ENCODE measurements around the gene PRKAR1A.

PRKAR1A gene

DNA sequence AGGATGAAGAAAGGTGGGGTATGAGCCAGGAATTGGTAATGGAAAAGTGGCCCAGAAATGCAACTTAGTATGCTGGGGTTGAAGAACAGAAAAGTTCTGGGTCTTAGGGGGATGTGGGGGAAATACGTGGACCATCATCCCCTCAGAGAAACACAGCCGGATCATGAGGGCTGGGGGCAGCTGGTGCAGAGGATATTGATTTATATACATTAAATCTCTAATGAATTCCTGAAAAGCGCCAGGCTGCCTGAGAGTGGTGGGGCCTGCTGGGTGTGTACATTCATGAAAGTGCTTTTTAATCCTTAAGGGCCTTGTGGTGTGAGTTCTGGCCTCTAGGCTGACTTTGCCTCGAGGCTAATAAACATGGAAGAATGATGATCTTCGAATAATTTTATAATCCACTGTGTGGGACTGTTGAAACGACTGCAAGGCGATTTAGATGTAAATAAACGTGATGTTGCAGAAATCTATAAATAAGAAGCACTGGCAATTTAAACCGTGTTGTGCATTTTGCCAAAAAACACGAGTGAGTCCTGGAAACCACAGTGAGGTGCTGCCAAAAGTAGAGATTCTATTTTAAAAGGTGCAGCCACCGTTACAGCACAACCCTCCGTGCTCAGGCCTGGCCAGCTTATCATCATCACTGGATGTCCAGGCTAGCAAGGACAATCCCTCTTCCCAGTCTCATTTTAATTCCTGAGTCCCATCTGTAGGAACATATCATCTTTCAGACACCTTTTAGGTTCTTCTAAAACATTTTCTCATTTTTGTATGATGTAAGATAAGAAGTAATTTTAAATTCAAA lies 32.1 kb downstream of the PRKAR1A start:
- DNase-seq: no peak

DNA sequence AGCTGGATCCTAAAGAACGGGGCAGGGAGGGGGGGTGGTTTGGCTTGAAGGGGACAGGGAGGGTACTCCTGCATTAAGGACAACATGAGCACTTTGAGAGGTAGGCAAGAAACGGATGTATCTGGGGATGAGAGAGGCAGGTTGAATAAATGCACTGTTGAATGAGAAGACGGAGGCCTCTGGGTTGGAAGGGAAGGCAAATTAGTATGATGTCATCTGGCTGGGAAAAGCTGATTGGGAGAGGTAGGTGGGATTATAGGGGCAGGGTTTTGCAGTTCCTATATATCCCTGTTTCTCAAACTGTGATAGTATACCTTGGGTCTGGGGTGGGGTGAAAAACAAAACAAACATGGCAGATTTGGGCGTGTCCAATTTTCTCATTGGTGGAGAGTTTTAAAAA lies 44.3 kb downstream of the PRKAR1A start:
- DNase-seq: no peak

DNA sequence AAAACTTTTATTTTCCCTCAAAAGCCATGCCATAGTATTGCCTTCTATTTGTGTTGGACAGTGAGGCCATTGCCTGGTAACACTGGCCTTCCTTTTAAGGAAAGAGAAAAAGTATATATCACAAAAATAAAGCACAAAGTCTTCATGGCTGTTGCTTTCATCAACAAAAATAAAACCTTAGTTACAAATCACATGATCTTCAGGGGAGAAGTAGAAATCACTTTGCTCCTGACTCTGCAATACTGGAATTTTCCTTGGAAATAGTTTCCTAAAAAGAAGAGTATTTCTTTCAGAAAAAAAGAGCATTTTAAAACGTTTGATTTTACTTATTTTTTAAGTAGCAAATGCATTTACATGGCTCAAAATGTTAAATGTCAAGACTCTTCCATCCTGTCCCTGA lies 47.1 kb downstream of the PRKAR1A start:
- no peak for DNase-seq

DNA sequence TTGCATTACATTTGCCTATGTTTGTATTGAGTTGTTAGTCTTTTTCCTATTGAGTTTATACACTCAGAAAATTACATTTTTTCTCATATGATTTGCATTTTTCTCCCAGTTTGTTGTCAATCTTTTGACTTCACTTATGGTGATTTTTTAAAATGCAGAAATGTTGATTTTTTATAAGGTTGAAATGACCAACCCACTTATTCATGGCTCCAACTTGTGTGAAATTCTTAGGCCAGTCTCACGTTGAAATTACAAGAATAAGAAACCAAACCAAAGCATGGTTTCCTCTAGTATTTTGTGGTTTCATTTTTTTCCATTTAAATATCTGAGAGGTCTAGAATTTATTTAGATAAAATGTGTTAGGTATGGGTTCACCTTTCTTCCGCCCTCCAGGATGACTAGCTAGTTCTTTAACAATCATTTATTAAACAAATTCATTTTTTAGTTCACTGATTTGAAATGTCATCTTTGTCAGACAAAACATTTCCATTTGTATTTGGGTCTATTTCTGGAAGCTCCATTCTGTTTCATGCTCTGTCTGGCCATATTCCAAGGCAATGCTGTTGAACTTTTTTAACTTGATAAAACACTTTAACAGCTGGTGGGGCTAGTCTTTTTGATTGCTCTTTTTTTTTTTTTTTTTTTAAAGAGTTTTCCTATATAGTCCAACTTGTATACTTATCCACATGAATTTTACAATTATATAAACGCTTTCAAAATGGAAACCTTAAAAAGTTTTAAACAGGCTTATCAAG lies 48.9 kb downstream of the PRKAR1A start:
- no peak for DNase-seq

DNA sequence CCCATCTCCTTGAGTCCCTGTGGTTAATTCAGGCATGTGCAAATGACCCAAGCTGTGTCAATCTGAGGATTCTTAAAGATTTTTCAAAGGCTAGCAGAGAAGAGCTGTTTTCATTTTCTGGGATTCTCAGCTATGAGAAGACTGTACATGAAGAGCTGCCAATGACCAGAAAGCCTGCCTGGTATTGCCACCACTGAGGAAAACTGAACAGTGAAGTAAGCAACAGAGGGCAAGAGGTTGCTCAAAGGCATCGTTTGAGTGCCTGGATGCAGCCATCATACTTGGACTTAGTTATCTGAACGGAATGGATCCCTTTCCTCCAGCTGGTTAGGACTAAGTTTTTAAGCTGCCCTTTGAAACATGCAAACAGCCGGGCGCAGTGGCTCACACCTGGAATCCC lies 50.5 kb downstream of the PRKAR1A start:
- DNase-seq: no peak

DNA sequence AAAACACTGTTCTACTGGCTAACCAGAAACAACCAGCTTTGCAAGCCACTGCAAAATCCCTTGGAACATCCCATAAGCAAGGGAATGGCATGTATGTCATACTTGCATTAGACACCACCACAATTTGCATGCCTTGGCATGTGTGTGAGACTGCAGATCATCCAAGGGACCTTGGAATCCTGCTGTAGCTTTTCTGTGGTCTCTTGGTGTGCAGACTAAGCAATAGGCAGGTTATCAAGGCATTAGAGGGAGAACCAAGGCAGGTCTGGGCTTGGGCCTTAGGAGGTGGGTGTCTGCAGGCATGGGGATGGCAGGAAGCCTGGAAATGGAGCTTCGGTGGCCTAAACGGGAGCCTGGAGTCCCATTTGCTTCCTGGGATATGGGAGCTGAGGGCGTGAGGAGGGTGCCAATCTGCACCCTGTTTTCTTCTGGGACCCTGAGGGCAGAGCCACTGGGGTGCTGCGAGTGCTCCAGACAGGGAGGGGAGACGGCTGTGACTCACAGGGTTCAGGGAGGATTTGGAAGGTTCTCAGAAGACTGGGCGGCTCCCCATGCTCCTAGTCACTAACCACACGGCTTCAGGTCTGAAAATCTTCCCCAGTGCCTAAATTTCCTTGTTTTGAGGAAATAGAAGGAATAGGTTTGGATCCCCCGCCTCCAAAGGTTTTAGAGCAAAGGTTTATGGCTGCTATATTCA lies 52.3 kb downstream of the PRKAR1A start:
- no peak for DNase-seq

DNA sequence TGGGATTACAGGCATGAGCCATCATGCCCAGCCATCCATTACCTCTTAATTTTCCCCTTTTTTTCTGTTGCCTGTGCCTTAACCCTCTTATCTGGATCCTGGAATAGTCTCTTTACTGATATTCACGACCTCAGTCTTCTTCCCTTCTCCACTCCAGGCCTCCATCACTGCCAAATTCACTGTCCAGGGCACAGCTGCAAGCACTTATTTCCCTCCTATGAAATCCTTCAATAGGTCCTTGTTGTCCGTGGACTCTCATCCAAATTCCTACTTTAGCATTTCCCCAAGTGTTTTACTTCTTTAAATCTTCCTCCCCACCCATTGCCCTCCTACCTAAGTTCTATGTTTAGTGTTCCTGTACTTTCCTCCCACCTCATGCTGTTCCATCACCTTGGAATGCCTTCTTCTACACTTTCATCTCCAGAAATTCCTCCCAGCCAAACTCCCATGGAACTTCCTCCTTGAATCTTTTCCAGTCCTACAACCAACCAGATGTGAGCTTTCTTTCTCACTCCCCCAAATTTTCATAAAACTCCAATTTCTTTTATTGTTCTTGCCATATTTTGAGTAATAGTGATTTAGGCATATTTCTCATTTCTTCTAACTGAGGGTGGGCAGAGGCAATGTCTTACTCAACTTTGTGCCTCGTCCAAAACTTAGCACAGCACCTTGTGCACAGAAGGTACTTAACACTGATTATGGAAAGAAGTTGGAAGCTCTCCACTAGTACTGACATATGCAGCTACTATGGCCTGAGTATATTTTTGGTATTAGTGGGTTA lies 53.6 kb downstream of the PRKAR1A start:
- DNase-seq: no peak

DNA sequence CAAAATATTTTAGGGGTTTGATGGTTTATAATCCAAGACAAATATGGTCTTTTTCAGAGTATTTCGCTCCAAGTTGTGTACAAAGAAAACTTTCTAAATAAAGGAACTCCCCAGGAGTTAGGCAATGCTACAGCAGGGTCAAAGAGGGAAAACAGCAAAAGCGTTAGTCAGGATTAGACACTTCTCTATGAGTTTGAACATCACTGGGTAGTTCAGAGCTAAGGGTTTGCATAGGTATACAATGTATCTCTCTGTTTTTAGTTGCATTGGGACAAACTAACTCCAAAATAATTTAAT lies 54.2 kb downstream of the PRKAR1A start:
- no peak for DNase-seq

DNA sequence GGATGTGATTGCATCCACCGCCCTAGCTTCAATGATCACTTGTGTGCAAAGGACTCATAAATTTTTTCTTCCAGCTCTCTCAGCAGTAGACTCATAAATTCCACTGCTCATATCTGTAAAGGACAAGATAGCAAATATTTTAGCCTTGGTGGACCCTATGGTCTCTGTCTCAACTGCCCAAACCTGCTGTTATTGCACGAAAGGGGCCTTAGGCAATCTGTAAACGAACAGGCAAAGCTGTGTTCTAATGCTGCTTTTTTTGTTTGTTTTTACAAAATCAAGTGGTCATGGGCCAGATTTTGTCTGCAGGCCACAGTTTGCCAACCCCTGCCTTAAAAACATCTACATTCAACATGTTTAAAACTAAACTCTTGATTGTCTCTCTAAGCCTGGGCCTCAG lies 54.8 kb downstream of the PRKAR1A start:
- no peak for DNase-seq

DNA sequence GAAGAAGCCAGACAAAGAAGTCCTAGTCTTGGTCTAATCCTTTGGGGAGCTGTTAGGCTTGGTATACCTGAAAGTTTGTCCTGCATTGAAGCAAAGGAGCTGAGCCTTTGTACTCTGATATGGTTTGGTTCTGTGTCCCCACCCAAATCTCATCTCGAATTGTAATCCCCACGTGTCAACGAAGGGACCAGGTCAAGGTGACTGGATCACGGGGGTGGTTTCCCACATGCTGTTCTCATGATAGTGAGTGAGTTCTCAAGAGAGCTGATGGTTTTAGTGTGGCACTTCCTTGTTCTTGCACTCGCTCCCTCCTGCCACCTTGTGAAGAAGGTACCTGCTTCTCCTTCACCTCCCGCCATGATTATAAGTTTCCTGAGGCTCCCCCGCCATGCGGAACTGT lies 55.4 kb downstream of the PRKAR1A start:
- DNase-seq: no peak

DNA sequence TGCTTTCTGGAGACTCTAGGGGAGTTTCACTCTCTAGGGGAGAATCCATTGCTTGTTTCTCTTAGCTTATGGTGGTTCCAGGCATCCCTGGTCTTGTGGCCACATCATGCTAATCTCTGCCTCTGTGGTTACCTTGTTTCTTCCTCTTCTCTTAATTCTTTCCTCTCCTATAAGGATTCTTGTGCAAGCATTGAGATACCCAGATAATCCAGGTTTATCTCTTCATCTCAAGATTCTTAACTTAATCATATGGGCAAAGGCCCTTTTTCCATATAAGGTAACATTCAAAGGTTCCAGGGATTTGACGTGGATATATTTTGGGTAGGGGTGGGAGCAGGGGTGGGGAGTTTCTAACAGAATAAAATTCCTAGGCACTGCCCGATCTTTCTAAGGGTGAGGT lies 56.4 kb downstream of the PRKAR1A start:
- no peak for DNase-seq

DNA sequence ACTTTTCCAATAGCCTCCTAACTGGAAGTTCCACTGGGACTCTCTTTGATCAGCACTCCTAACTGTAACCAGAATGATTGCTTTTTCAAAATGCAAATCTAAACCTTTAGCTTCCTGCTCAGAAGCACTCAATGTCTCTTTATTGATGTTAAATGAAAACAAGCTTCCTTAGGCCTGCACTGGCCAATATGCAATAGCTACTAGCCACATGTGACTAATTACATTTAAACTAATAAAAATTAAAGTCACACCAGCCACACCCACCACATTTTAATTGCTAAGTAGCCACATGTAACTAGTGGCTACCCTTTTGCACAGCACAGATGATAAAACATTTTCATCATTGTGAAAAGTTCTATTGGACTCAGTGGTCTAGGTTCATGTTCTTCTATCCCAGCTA lies 57.1 kb downstream of the PRKAR1A start:
- DNase-seq: no peak

DNA sequence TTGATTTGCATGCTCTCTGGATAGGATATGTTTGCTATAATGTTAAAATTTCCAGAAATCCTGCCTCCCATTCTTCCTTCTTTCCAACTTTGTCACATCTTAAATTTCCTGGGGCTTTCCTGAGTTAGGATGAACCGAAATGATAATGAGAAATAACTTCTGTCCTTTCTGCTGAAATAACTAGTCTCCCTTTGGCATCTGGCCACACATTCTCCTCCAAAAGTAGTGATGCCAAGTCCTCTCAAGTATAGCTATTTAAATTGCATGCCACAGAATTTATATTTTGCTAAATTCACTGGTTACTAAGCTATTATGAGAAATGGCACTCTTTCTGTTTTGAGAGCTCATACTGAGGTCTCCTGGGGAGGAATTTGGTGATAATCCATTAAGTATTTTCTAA lies 58.3 kb downstream of the PRKAR1A start:
- DNase-seq: no peak

DNA sequence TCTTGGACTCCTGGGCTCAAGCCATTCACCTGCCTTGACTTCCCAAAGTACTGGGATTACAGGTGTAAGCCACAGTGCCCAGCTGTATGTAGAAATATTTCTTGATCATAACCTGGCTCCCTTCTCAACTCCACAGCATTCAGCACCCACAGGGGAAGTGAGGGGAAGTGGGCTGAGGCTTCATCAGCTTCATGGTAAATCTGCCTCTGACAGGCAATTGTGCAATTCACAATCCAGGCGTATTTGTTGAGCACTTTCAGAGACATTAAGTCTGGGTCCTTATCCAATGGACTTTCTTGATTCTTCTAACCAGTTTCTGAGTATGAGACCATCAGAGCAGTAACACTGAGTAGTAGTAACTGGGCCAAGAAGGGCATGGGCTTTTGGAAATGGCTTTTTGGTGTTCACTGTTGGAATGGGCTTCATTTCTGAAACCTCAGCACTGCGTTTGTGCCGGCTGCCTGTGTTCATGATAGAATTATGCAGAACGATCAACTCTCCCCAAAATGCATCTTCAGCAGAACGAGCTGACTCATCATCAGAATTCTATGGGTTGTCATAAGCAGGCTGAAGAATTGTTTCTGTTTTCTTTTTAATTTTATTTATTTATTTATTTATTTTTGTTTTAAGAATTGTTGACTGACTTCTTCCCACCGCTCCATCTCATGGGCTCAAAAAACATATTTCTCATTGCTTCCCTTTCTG lies 60.1 kb downstream of the PRKAR1A start:
- DNase-seq: no peak

DNA sequence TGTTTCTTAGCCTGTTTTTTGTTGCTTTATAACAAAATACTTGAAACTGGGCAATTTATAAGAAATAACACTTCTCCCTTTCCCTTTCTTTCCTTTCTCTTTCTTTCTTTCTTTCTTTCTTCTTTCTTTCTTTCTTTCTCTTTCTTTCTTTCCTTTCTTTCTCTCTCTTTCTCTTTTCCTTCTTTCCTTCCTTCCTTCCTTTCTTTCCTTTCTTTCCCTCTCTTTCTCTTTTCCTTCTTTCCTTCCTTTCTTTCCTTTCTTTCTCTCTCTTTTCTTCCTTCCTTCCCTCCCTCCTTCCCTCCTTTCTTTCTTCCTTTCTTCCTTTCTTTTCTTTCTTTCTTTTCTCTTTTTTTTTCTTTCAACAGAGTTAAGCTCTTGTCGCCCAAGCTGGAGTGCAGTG lies 61.1 kb downstream of the PRKAR1A start:
- no peak for DNase-seq

DNA sequence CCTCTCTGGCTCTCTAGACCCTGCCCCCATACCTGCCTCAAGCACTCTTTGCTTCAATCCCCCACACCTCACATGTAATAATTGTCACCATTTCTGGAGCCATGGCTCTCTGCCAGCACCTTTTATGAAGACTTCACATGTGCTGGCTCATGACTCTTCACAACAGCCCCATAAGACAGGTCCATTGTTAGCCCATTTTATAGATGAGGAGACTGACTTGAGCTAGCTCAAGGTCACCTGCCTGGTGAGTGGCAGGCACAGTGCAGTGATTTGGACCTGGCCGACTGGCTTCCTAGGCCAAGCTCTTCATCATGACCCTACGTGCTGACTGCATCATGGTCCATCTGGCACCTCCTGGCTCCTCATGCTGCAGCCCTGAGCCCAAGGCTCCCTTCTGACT lies 63.9 kb downstream of the PRKAR1A start:
- DNase-seq: no peak

DNA sequence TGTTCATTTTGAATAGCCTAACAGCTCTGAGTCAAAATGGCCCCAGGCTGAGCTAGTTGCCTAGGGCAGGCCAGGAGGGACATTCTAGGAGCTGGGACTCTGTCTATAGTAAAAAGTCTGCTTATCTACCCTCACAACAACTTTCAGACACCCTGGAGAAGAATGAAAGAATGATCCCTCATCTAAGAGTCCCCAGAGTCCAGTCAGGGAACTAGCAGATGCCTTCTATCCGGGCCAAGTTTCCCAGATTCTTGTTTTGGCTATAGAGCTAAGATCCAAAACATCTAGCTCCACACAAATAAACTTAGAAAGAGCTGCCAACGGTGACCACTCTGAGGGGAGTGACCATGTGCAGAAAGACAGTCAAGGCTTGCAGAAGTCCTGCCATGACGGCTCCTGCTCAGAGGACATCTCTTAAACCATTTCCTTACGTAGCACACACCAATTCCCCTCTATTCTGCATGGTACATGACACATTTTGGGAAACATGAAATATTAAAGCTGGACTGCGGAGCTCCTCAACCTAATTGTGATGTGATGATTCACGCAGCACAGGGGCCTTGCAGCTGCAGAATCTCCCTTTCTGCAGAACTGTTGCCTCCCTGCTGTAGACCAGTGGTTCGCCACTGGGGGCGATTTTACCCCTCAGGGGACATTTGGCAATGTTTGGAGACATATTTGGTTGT lies 64.7 kb downstream of the PRKAR1A start:
- DNase-seq: no peak

DNA sequence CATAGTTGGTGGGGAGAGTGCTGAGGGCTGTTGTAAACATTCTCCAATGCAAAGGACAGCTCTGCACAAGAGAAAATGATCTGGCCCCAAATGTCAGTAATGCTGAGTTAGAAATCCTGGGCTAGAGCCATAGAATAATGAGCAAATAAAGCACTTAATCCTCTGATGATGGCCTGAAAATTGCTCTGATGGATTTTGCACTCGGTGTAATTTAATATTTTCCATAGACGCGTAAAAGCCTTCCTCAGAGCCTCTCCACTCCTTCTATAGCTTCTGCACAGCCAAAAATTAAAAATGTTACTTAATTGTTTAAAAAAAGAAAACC lies 65.2 kb downstream of the PRKAR1A start:
- DNase-seq: no peak

DNA sequence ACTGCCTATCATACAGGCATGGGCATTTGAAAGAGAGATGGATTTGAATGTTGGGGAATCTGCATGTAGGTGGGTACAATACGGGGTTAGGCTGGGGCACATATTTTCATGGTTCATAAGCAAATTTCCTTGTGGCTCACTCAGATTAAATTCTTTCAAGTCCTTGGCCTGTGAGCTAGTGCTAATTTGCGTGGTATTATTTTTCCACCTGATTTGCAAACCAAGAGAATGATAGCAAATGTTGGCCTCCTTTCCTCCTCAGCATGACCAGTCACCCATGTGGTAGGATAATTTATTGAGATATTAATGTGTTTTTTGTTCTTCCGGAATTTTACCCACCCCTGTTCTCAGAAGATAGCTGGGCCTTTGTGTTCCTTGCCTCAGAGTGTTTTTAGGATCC lies 66.0 kb downstream of the PRKAR1A start:
- DNase-seq: no peak

DNA sequence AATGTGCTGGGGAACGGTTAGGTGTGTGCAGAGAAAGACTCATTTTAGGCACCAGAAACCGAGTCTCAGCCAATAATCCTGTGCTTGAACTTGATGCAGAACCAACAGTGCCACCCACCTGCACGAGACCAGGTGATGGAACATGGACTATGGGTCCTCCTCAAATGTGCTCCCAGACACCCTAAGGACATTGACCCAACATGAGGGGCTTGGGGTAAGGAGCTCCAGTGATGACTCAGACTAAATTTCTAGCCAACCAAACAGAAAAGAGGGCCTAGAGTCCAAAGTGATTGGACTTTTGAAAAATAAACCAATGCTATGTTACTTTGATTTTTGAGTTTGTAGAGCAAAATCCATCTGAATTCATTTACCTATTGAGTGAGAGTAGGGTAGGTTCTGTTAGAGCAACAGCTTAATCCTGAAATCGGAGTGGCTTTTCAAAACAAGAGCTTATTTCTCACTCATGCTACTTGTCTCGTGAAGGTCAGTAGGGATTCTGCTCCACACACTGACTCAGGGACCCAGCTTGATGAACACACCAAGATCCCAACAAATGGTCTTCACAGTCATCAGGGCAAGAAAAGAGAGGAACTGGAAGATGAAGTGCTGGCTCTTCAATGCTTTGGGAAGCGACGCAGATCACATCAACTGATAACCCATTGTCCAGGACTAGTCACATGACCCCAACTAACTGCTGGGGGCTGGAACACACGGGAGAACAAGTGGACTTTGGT lies 67.1 kb downstream of the PRKAR1A start:
- DNase-seq: no peak

DNA sequence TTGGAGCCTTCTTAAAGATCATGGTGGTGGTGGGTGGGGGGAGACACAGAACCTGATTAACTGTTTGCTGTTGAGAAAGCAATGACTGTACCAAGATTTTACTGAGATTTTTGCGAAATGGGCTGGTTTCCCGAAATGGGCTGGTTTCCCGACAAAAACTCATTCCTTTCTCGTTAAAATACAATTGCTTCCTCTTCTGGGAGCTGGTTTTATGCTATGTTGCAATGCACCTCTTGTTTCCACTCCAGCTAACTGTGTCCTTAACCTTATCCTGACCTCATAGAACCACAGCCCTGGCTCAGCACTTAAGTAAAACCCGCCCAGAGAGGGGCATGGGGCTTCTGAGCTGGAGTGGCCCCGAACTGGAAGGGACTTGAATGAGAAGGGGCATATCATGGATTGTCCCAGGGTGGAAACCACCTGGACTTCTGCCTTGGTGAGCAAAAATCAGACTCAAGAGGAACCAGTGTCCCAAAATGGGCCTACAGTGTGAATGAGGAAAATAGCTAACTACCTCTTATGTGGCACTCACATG lies 68.1 kb downstream of the PRKAR1A start:
- DNase-seq: no peak

Data from activated CD8-positive, alpha-beta memory T cell treated with anti-CD3 and anti-CD28 coated beads, Interleukin-2, amount 50 U/mL, for 4 hours (primary cell).